Mucosa of descending colon (tissue), 3 donors: ENCODE results near the gene PDGFB. TPM values are rescaled to one million over a fixed set of nuclear protein-coding genes. Genes with fewer than 3 reads are reported as not detected.

Source experiments
- ATAC-seq: fragments of 200-7000 bp; cut with Tn5 transposase; one replicate; pipeline ENCODE4 v1.9.1; 2020; ENCODE audit warnings: mild to moderate bottlenecking, moderate library complexity
- DNase-seq, 3 donors: peaks; one replicate each; pipeline ENCODE4 v3.0.0-alpha.2; 2020
- H3K36me3 ChIP-seq: fragments of 200-600 bp; one replicate; pipeline ENCODE4 v1.8.0; 2021; ENCODE audit warnings: low read depth, mild to moderate bottlenecking
- H3K4me1 ChIP-seq: fragments of 200-600 bp; one replicate; pipeline ENCODE4 v1.8.0; 2021; ENCODE audit warnings: low read depth, mild to moderate bottlenecking
- H3K4me3 ChIP-seq: fragments of 200-600 bp; one replicate; pipeline ENCODE4 v1.8.0; 2021; ENCODE audit warnings: mild to moderate bottlenecking
- H3K9me3 ChIP-seq: fragments of 200-600 bp; one replicate; pipeline ENCODE4 v1.8.0; 2021; ENCODE audit warnings: mild to moderate bottlenecking
- CTCF ChIP-seq: fragments of 200-600 bp; IDR thresholded peaks from one replicate; pipeline ENCODE4 v1.8.0; 2022; ENCODE audit warnings: antibody characterized with exemption, mild to moderate bottlenecking
- intact Hi-C, 2 donors: fragments of 100-400 bp; cut with DNase I in 1 of 2; cut with micrococcal nuclease in 1 of 2; formaldehyde crosslinking; loops; one replicate each; pipeline versions ENCODE4 v1.11.0 to v1.11.1; 2022; cut with DNase I, micrococcal nuclease
- total RNA-seq, 3 donors: library from RNA; stranded (reverse); fragmentation: NEBNext Ultra II Directional in 2 of 3; extraction: Animal tissue kit (Norgen Biotek cat#: 25700) in 2 of 3; gene quantifications; one replicate each; pipeline versions ENCODE4 v1.2.1 to v1.2.4, GENCODE V29; 2021 to 2023
- donor health status: DM: no; HTN: no; CAD: no; lungs with moderate emphysema.
- donor health status: DM: no; HTN: no; CAD: no.
- donor health status: DM: no; HTN: yes; CAD: no.

PDGFB gene
- total RNA-seq, 3 donors from 2014 or later: 1.8 to 16.6 (median 5.4) TPM

GRCh38 chr22:39214383-39215069 lies 30.3 kb downstream of the PDGFB start:
- TF ChIP-seq CTCF: no peak
- intact Hi-C loops: no loop called here
- Histone ChIP-seq H3K4me1 (no peaks in the 10 kb centered on the region), H3K9me3 (no peaks in the 10 kb centered on the region), H3K4me3 (no peak overlapping the region), H3K36me3 (no peaks in the 10 kb centered on the region)
- DNase-seq (no peak), ATAC-seq (no peak)

- no peaks in the 10 kb centered on the region for H3K4me1 ChIP-seq
- ATAC-seq (no peak), DNase-seq (no peak)
- intact Hi-C loops: no loop called here
- H3K36me3 ChIP-seq: no peaks in the 10 kb centered on the region
- no peaks in the 10 kb centered on the region for H3K9me3 ChIP-seq
- no peak overlapping the region for H3K4me3 ChIP-seq
- TF ChIP-seq CTCF: no peak
Measured at GRCh38 chr22:39214006-39214382, 30.8 kb downstream of the PDGFB start.

- intact Hi-C loops: no loop called here
- Histone ChIP-seq H3K9me3 (no peaks in the 10 kb centered on the region), H3K4me1 (no peaks in the 10 kb centered on the region), H3K36me3 (no peaks in the 10 kb centered on the region), H3K4me3 (no peak overlapping the region)
- no peak for DNase-seq
- TF ChIP-seq CTCF: no peak
- ATAC-seq: no peak
Measured at GRCh38 chr22:39212721-39213376, 31.9 kb downstream of the PDGFB start.

GRCh38 chr22:39209756-39210155 lies 35.0 kb downstream of the PDGFB start:
- Histone ChIP-seq H3K9me3 (no peaks in the 10 kb centered on the region), H3K4me1 (peaks cover 7% of the 10 kb centered on the region), H3K36me3 (no peaks in the 10 kb centered on the region), H3K4me3 (no peak overlapping the region)
- no peak for DNase-seq
- intact Hi-C loops: no loop called here
- no peak for TF ChIP-seq CTCF
- peak; percentile 51 for ATAC-seq

GRCh38 chr22:39208013-39208680 lies 36.6 kb downstream of the PDGFB start:
- ATAC-seq (no peak), DNase-seq (no peak)
- no peaks in the 10 kb centered on the region for H3K36me3 ChIP-seq
- no peak overlapping the region for H3K4me3 ChIP-seq
- intact Hi-C loops: no loop called here
- peaks cover 7% of the 10 kb centered on the region for H3K4me1 ChIP-seq
- TF ChIP-seq CTCF: no peak
- H3K9me3 ChIP-seq: no peaks in the 10 kb centered on the region
